ENCODE measurements around the gene CYP24A1.

GRCh38 chr20:54178256-54178655 lies 4.5 kb upstream of the CYP24A1 start:
- no peak for TF ChIP-seq EZH2phosphoT487 (IDR thresholded peaks at IDR 0.05; ENCODE audit: insufficient read depth, low read depth)
- no peak for TF ChIP-seq EZH2 (IDR thresholded peaks at IDR 0.05; ENCODE audit: insufficient read depth, poor library complexity, severe bottlenecking)
